Trophoblast cell (in vitro differentiated cells and primary cell): ENCODE data around the gene GFI1.

Experiments
- DNase-seq, 2 donors: peaks; one replicate each; pipeline ENCODE4 v3.0.0-alpha.2; 2016
- H2AFZ ChIP-seq: 2 replicates; pipeline ENCODE4 v1.6.1; 2013; ENCODE audit warnings: low read length, moderate library complexity, mild to moderate bottlenecking; ENCODE audit not compliant: insufficient read depth, poor library complexity
- H2AK5ac ChIP-seq: 2 replicates; pipeline ENCODE4 v1.6.1; 2013; ENCODE audit warnings: mild to moderate bottlenecking, low read length
- H2BK120ac ChIP-seq: 2 replicates; pipeline ENCODE4 v1.6.1; 2013; ENCODE audit warnings: low read length, mild to moderate bottlenecking, moderate library complexity; ENCODE audit not compliant: insufficient read depth, poor library complexity
- H2BK12ac ChIP-seq: 2 replicates; pipeline ENCODE4 v1.6.1; 2013; ENCODE audit warnings: mild to moderate bottlenecking, low read length, moderate library complexity
- H2BK5ac ChIP-seq: 2 replicates; pipeline ENCODE4 v1.6.1; 2013; ENCODE audit warnings: low read length, low read depth, moderate library complexity, mild to moderate bottlenecking; ENCODE audit not compliant: poor library complexity
- H3K14ac ChIP-seq: 2 replicates; pipeline ENCODE4 v1.6.1; 2013; ENCODE audit warnings: mild to moderate bottlenecking, low read length
- H3K18ac ChIP-seq: 2 replicates; pipeline ENCODE4 v1.6.1; 2013; ENCODE audit warnings: mild to moderate bottlenecking, low read length
- H3K23ac ChIP-seq: 2 replicates; pipeline ENCODE4 v1.6.1; 2013; ENCODE audit warnings: low read length
- H3K27ac ChIP-seq: 2 replicates; pipeline ENCODE4 v1.5.1; 2013; ENCODE audit warnings: low read depth, mild to moderate bottlenecking, inconsistent platforms, low read length, moderate library complexity
- H3K27me3 ChIP-seq: 2 replicates; pipeline ENCODE4 v1.6.1; 2013; ENCODE audit warnings: inconsistent platforms, mild to moderate bottlenecking, low read length, moderate library complexity; ENCODE audit not compliant: insufficient read depth
- H3K36me3 ChIP-seq, 2 experiments: 1 replicate in 1 of 2; 2 replicates in 1 of 2; pipeline ENCODE4 v1.6.1; 2013; ENCODE audit warnings: low read length in 2 of 2, mild to moderate bottlenecking in 2 of 2, moderate library complexity in 1 of 2; ENCODE audit not compliant: insufficient read depth in 2 of 2, control insufficient read depth in 1 of 2
- H3K4ac ChIP-seq: 2 replicates; pipeline ENCODE4 v1.6.1; 2013; ENCODE audit warnings: low read depth, mild to moderate bottlenecking, low read length, moderate library complexity
- H3K4me1 ChIP-seq, 2 experiments: 1 replicate in 1 of 2; 2 replicates in 1 of 2; pipeline ENCODE4 v1.6.1; 2013; ENCODE audit warnings: low read length in 2 of 2, mild to moderate bottlenecking in 2 of 2, moderate library complexity in 1 of 2; ENCODE audit not compliant: insufficient read depth in 2 of 2, control insufficient read depth in 1 of 2
- H3K4me2 ChIP-seq: 2 replicates; pipeline ENCODE4 v1.6.1; 2013; ENCODE audit warnings: inconsistent platforms, mild to moderate bottlenecking, low read length, moderate library complexity
- H3K4me3 ChIP-seq: 2 replicates; pipeline ENCODE4 v1.5.1; 2013; ENCODE audit warnings: mild to moderate bottlenecking, low read depth, low read length, inconsistent platforms
- H3K79me1 ChIP-seq: one replicate; pipeline ENCODE4 v1.6.1; 2013; ENCODE audit warnings: low read length
- H3K79me2 ChIP-seq: 2 replicates; pipeline ENCODE4 v1.6.1; 2013; ENCODE audit warnings: low read length, mild to moderate bottlenecking; ENCODE audit not compliant: control insufficient read depth, insufficient read depth, poor library complexity
- H3K9ac ChIP-seq: 2 replicates; pipeline ENCODE4 v1.6.1; 2013; ENCODE audit warnings: mild to moderate bottlenecking, low read length
- H3K9me3 ChIP-seq: 2 replicates; pipeline ENCODE4 v1.6.1; 2013; ENCODE audit warnings: low read depth, mild to moderate bottlenecking, control low read depth, inconsistent platforms, low read length; ENCODE audit not compliant: insufficient read depth
- H4K12ac ChIP-seq: 2 replicates; pipeline ENCODE4 v1.6.1; 2013; ENCODE audit warnings: low read depth, mild to moderate bottlenecking, low read length, moderate library complexity
- H4K8ac ChIP-seq: 2 replicates; pipeline ENCODE4 v1.6.1; 2013; ENCODE audit warnings: low read depth, mild to moderate bottlenecking, low read length, moderate library complexity
- H4K91ac ChIP-seq: one replicate; pipeline ENCODE4 v1.6.1; 2013; ENCODE audit warnings: low read depth, mild to moderate bottlenecking, low read length, moderate library complexity
- WGBS: extraction: QIAGEN DNeasy Blood & Tissue Kit; methylation state at CpG from one replicate; pipeline ENCODE4 v1.1.7; 2013; ENCODE audit warnings: missing lambda C conversion rate; ENCODE audit not compliant: insufficient read length, insufficient coverage; ENCODE audit errors: extremely low coverage; 5-methylcytosine and 5-hydroxymethylcytosine counted together

The GFI1 gene

DNA sequence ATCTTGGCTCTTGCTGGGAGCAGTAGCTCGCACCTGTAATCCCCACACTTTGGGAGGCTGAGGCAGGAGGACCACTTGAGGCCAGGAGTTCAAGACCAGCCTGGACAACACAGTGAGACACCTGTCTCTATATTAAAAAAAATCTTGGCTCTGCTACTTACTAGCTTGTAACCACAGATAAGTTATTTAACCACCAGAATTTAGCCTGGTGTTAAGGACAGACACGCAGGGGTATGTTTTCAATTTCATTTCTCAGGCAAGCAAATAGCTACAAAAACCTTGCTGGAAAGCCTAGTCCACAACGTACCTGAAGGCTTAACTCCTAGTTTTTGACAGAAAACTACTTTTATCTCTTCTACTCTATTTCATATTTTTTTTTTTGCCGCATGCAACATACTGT lies 24.8 kb upstream of the GFI1 start:
- no peak overlapping the region for H2BK120ac ChIP-seq
- H3K9me3 ChIP-seq, result no peaks in the 10 kb centered on the region
- DNase-seq, result no peak
- no peak overlapping the region for H3K23ac ChIP-seq
- WGBS, result no CpG with 5 or more reads among the region's 4 CpGs
- H3K9ac ChIP-seq, result no peak overlapping the region
- H3K18ac ChIP-seq, result no peak overlapping the region
- no peak overlapping the region for H2AK5ac ChIP-seq
- H4K8ac ChIP-seq, result no peak overlapping the region
- H2BK12ac ChIP-seq, result no peak overlapping the region
- H3K4ac ChIP-seq, result no peak overlapping the region
- no peak overlapping the region for H2AFZ ChIP-seq
- H3K36me3 ChIP-seq, result peaks cover 0 to 2% of the 10 kb centered on the region in 2 experiments
- no peak overlapping the region for H4K12ac ChIP-seq
- no peaks in the 10 kb centered on the region for H3K27me3 ChIP-seq
- no peaks in the 10 kb centered on the region for H3K79me1 ChIP-seq
- H4K91ac ChIP-seq, result no peak overlapping the region
- no peak overlapping the region for H3K14ac ChIP-seq
- no peak overlapping the region for H3K4me3 ChIP-seq
- H2BK5ac ChIP-seq, result no peak overlapping the region
- H3K4me2 ChIP-seq, result no peak overlapping the region
- H3K79me2 ChIP-seq, result no peaks in the 10 kb centered on the region
- H3K27ac ChIP-seq, result no peak overlapping the region
- H3K4me1 ChIP-seq, result no peaks in the 10 kb centered on the region

- H4K8ac ChIP-seq, result no peak overlapping the region
- no peak overlapping the region for H4K12ac ChIP-seq
- H3K36me3 ChIP-seq, result peaks cover 0 to 2% of the 10 kb centered on the region in 2 experiments
- no peak overlapping the region for H2AFZ ChIP-seq
- no peaks in the 10 kb centered on the region for H3K4me1 ChIP-seq
- H3K27me3 ChIP-seq, result no peaks in the 10 kb centered on the region
- no peak overlapping the region for H3K23ac ChIP-seq
- H2AK5ac ChIP-seq, result no peak overlapping the region
- H3K9me3 ChIP-seq, result no peaks in the 10 kb centered on the region
- no CpG with 5 or more reads among the region's 1 CpG for whole genome bisulfite sequencing
- no peak overlapping the region for H3K4me3 ChIP-seq
- no peak overlapping the region for H3K27ac ChIP-seq
- H3K4me2 ChIP-seq, result no peak overlapping the region
- no peak overlapping the region for H3K9ac ChIP-seq
- no peaks in the 10 kb centered on the region for H3K79me2 ChIP-seq
- H2BK5ac ChIP-seq, result no peak overlapping the region
- H3K18ac ChIP-seq, result no peak overlapping the region
- no peaks in the 10 kb centered on the region for H3K79me1 ChIP-seq
- no peak overlapping the region for H3K14ac ChIP-seq
- no peak overlapping the region for H3K4ac ChIP-seq
- DNase-seq, result no peak
- H2BK120ac ChIP-seq, result no peak overlapping the region
- no peak overlapping the region for H4K91ac ChIP-seq
- no peak overlapping the region for H2BK12ac ChIP-seq
Measured at GRCh38 chr1:92509619-92510018, 22.9 kb upstream of the GFI1 start.

DNA sequence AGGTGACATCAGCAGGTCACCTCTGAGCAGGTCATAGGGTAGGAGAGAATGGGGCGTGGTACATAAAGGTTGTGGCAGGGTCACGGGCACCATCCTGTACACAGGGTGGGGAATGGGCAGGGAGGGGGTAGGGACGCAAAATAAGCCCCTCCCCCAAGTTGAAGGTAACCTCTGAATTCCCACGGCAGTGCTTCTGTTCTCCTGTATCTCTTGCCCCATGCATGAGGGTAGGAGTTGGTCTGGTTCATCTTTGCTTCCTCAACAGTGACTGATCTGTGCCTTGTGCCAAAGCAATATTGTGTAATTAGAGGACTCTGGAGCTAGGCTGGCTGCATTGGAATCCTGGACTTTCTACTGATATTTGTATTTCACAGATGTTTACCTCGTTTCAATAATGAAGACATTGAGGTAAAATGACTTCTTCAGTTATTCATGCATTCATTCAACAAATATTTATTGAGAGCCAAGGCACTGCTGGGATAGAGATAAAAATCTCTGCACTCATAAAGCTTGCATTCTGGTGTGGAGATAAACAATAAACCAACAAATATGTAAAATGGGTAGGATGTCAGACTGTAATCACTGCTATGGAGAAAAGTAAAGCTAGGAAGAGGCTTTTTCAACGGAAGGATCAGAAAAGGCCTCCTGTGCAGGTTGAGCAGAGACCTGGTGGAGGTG lies 18.4 kb upstream of the GFI1 start:
- H3K79me2 ChIP-seq, result no peaks in the 10 kb centered on the region
- H4K8ac ChIP-seq, result no peak overlapping the region
- no peaks in the 10 kb centered on the region for H3K27me3 ChIP-seq
- DNase-seq, result peak; percentile 65 to 86
- H2AFZ ChIP-seq, result no peak overlapping the region
- H3K23ac ChIP-seq, result no peak overlapping the region
- H2AK5ac ChIP-seq, result no peak overlapping the region
- H3K27ac ChIP-seq, result no peak overlapping the region
- no peak overlapping the region for H3K14ac ChIP-seq
- H3K36me3 ChIP-seq, result no peaks in the 10 kb centered on the region
- H4K12ac ChIP-seq, result no peak overlapping the region
- no peak overlapping the region for H4K91ac ChIP-seq
- H3K9ac ChIP-seq, result no peak overlapping the region
- no peak overlapping the region for H2BK120ac ChIP-seq
- no peaks in the 10 kb centered on the region for H3K79me1 ChIP-seq
- no peak overlapping the region for H3K4me2 ChIP-seq
- no peak overlapping the region for H3K4ac ChIP-seq
- no peak overlapping the region for H2BK12ac ChIP-seq
- no CpG with 5 or more reads among the region's 6 CpGs for WGBS
- no peak overlapping the region for H2BK5ac ChIP-seq
- H3K18ac ChIP-seq, result no peak overlapping the region
- H3K4me1 ChIP-seq, result no peaks in the 10 kb centered on the region
- H3K4me3 ChIP-seq, result no peak overlapping the region
- no peaks in the 10 kb centered on the region for H3K9me3 ChIP-seq

DNA sequence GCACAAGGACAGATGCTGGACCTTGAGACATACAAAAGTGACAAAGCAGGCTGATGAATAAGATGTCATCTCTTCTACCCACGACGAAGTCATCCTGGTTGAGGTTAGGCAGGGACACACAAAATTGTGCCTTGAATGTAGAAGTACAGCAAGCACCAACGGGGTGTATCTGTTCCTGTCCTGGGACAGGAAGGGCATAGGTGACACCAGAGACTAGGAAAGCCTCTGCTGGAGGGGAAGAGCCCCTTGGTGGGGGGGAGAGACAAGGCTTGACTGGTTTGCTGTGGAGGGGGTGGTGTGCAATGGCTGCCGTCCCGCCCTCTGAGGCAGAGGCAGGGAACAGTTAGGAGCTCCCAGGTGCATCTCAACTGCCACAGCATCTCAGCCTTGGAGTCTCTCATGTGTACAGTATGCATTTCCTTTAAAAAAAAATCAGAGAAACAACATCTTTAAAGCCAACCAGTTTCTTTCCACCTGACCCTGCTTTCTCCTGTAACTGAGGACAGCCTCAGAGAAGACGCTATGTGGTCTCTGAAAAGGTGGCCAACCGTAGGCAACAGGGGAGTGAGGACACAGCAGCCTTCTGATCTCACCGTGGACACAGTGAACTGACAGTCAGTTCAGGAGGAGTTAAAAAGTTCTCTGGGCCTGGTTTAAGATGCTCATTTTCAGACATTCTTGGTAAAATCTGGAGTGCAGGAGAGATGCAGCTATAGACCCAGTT lies 17.7 kb upstream of the GFI1 start:
- no peak overlapping the region for H2AK5ac ChIP-seq
- H3K27me3 ChIP-seq, result no peaks in the 10 kb centered on the region
- H3K18ac ChIP-seq, result no peak overlapping the region
- no peaks in the 10 kb centered on the region for H3K36me3 ChIP-seq
- H3K9me3 ChIP-seq, result no peaks in the 10 kb centered on the region
- no peak overlapping the region for H3K4me2 ChIP-seq
- no peaks in the 10 kb centered on the region for H3K79me1 ChIP-seq
- no peak overlapping the region for H4K8ac ChIP-seq
- H3K23ac ChIP-seq, result no peak overlapping the region
- no peak overlapping the region for H4K91ac ChIP-seq
- H3K4me3 ChIP-seq, result no peak overlapping the region
- no peak overlapping the region for H3K9ac ChIP-seq
- no peak overlapping the region for H3K4ac ChIP-seq
- no peaks in the 10 kb centered on the region for H3K79me2 ChIP-seq
- H3K14ac ChIP-seq, result no peak overlapping the region
- H4K12ac ChIP-seq, result no peak overlapping the region
- H3K27ac ChIP-seq, result no peak overlapping the region
- no peak overlapping the region for H2BK5ac ChIP-seq
- no peak overlapping the region for H2BK120ac ChIP-seq
- H3K4me1 ChIP-seq, result no peaks in the 10 kb centered on the region
- H2AFZ ChIP-seq, result no peak overlapping the region
- H2BK12ac ChIP-seq, result no peak overlapping the region
- no peak for DNase-seq
- whole genome bisulfite sequencing, result no CpG with 5 or more reads among the region's 8 CpGs
